HepG2 (cell line): Measurements from ENCODE around the gene NPB. TPM values are rescaled to one million over a fixed set of nuclear protein-coding genes. Genes with fewer than 3 reads are reported as not detected.

Experiments
- ATAC-seq: fragments of 200-7000 bp; cut with Tn5 transposase; 3 replicates; pipeline ENCODE4 v1.9.1; 2020; ENCODE audit warnings: mild to moderate bottlenecking, moderate library complexity
- BruUV-seq: library from RNA; stranded (reverse); fragments of 400-500 nt; replicated peaks from 2 replicates; lab custom pipeline; 2021; lab: Mats Ljungman, UMichigan
- CTCF ChIA-PET: fragments of 300-600 bp; formaldehyde crosslinking; extraction: SDS; loops from one replicate; lab custom pipeline; 2021; ENCODE audit warnings: low total read pairs, inconsistent platforms, low intra/inter-chr PET ratio; lab: Yijun Ruan, JAX
- POLR2A ChIA-PET: fragments of 350-600 bp; sonication (Branson Sonifier 250); formaldehyde crosslinking; loops from one replicate; lab custom pipeline; 2020; ENCODE audit warnings: antibody characterized with exemption, inconsistent platforms; lab: Yijun Ruan, JAX
- DNase-seq: peaks from one replicate; pipeline ENCODE4 v3.0.0-alpha.2; 2015; ENCODE audit warnings: low spot score
- FAIRE-seq: peaks from 3 replicates; lab custom pipeline; 2011; peaks lifted over from hg19 to GRCh38; lab: Jason Lieb, UNC
- H2AFZ ChIP-seq: one replicate; pipeline ENCODE4 v1.6.1; 2011; ENCODE audit warnings: low read length, inconsistent platforms
- H3K27ac ChIP-seq: fragments of 300-600 bp; 3 replicates; pipeline ENCODE4 v1.8.0; 2011; ENCODE audit warnings: mixed run types, mild to moderate bottlenecking, mixed read lengths, low read length, inconsistent platforms; ENCODE audit not compliant: insufficient read depth; ENCODE audit errors: extremely low read length
- H3K27me3 ChIP-seq, 2 experiments: fragments of 200-600 bp in 1 of 2; 2 replicates in 1 of 2; 3 replicates in 1 of 2; pipeline versions ENCODE4 v1.6.0 to v1.8.0; 2011; ENCODE audit warnings: low read length in 2 of 2, mild to moderate bottlenecking in 2 of 2, moderate library complexity in 2 of 2, inconsistent platforms in 1 of 2; ENCODE audit not compliant: insufficient read depth in 2 of 2, control insufficient read depth in 1 of 2
- H3K36me3 ChIP-seq, 2 experiments: fragments of 200-600 bp in 1 of 2; replicated peaks in 1 of 2; 2 replicates in 1 of 2; 3 replicates in 1 of 2; pipeline versions ENCODE4 v1.5.1 to v1.8.0; 2011; ENCODE audit warnings: low read length in 2 of 2, inconsistent platforms in 1 of 2; ENCODE audit not compliant: insufficient read depth in 2 of 2, control insufficient read depth in 1 of 2
- H3K4me1 ChIP-seq: 2 replicates; pipeline ENCODE4 v1.5.1; 2012; ENCODE audit warnings: low read length, inconsistent platforms; ENCODE audit not compliant: insufficient read depth
- H3K4me2 ChIP-seq: 2 replicates; pipeline ENCODE4 v1.6.0; 2011; ENCODE audit warnings: low read depth, low read length, inconsistent platforms
- H3K4me3 ChIP-seq, 3 experiments: fragments of 200-600 bp in 1 of 3; sonication (generic), shearing (Covaris generic) in 1 of 3; replicated peaks in 1 of 3; 2 replicates each; pipeline ENCODE4 v1.5.1; 2011 to 2016; ENCODE audit warnings: low read length in 3 of 3, inconsistent platforms in 2 of 3, low read depth in 2 of 3, mild to moderate bottlenecking in 2 of 3, control low read depth in 1 of 3, mixed read lengths in 1 of 3; ENCODE audit not compliant: insufficient read depth in 1 of 3
- H3K79me2 ChIP-seq: one replicate; pipeline ENCODE4 v1.6.1; 2011; ENCODE audit warnings: low read length, inconsistent platforms; ENCODE audit not compliant: insufficient read depth
- H3K9ac ChIP-seq: 2 replicates; pipeline ENCODE4 v1.6.0; 2011; ENCODE audit warnings: mild to moderate bottlenecking, low read depth, low read length, inconsistent platforms; ENCODE audit not compliant: insufficient read depth
- H3K9me3 ChIP-seq: 2 replicates; pipeline ENCODE4 v1.5.1; 2012; ENCODE audit warnings: mild to moderate bottlenecking, low read length
- H4K20me1 ChIP-seq: 2 replicates; pipeline ENCODE4 v1.6.0; 2011; ENCODE audit warnings: inconsistent platforms, mild to moderate bottlenecking, low read length, moderate library complexity; ENCODE audit not compliant: insufficient read depth
- AGO2 ChIP-seq: fragments of 200-400 bp; formaldehyde crosslinking; optimal IDR thresholded peaks from 2 replicates; pipeline ENCODE3; 2017; ENCODE audit warnings: mild to moderate bottlenecking, low read depth, low read length, moderate library complexity
- BCL3 ChIP-seq: sonication (generic); formaldehyde crosslinking; IDR thresholded peaks from 2 replicates; pipeline ENCODE4 v1.5.1; 2020; ENCODE audit warnings: mild to moderate bottlenecking, missing genetic modification reagents, moderate library complexity
- ERF ChIP-seq: IDR thresholded peaks from 2 replicates; pipeline ENCODE4 v1.6.1; 2018; ENCODE audit warnings: missing biosample characterization, missing genetic modification reagents
- FOSL2 ChIP-seq: sonication (generic); formaldehyde crosslinking; IDR thresholded peaks from 2 replicates; pipeline ENCODE4 v1.4.0; 2020; ENCODE audit warnings: missing genetic modification reagents
- HNRNPLL ChIP-seq: fragments of 200-400 bp; formaldehyde crosslinking; IDR thresholded peaks from 2 replicates; pipeline ENCODE4 v1.6.1; 2017; ENCODE audit warnings: mild to moderate bottlenecking, low read depth, low read length; ENCODE audit not compliant: poor library complexity, severe bottlenecking
- SKI ChIP-seq: fragments of 450-650 bp; IDR thresholded peaks from one replicate; pipeline ENCODE4 v1.6.1; 2018; ENCODE audit warnings: mild to moderate bottlenecking; ENCODE audit not compliant: partially characterized antibody
- TBP ChIP-seq: sonication (generic); formaldehyde crosslinking; IDR thresholded peaks from 2 replicates; pipeline ENCODE4 v1.5.0; 2020; ENCODE audit warnings: missing genetic modification reagents
- ZBTB33 ChIP-seq: sonication (generic); formaldehyde crosslinking; IDR thresholded peaks from 2 replicates; pipeline ENCODE4 v1.4.0; 2020; ENCODE audit warnings: missing genetic modification reagents
- ZNF17 ChIP-seq: sonication (generic); formaldehyde crosslinking; IDR thresholded peaks from 2 replicates; pipeline ENCODE4 v1.5.0; 2020; ENCODE audit warnings: mild to moderate bottlenecking, missing genetic modification reagents
- ZNF501 ChIP-seq: sonication (generic); formaldehyde crosslinking; IDR thresholded peaks from 2 replicates; pipeline ENCODE4 v1.5.1; 2020; ENCODE audit warnings: mild to moderate bottlenecking, moderate library complexity, missing genetic modification reagents
- WGBS: methylation state at CpG from one replicate; pipeline ENCODE4 v1.1.6; 2017; ENCODE audit warnings: low lambda C conversion rate; 5-methylcytosine and 5-hydroxymethylcytosine counted together
- in situ Hi-C: cut with HindIII; loops from 2 replicates; pipeline ENCODE4 v1.10.0; 2017; ENCODE audit warnings: low pct_unique_long_range_greater_than_20kb; ENCODE audit not compliant: extremely low pct_ligation_motif_present
- intact Hi-C: fragments of 100-400 bp; cut with micrococcal nuclease; formaldehyde crosslinking; loops from one replicate; pipeline ENCODE4 v1.10.0; 2022; ENCODE audit not compliant: unreplicated experiment
- polyA plus RNA-seq, 8 experiments: library from polyadenylated mRNA; depleted of rRNA in 3 of 8; stranded (reverse) in 7 of 8; unstranded in 1 of 8; fragments of >200 nt; fragmentation: Illumina TruSeq in 4 of 8; extraction: Trizol in 4 of 8; gene quantifications; 2 replicates each; pipeline versions ENCODE4 v1.2.1 to v1.2.3, GENCODE V29; 2011 to 2016; ENCODE audit warnings: low read depth in 4 of 8, missing spikeins in 1 of 8, mixed read lengths in 1 of 8; ENCODE audit not compliant: insufficient read depth in 1 of 8
- total RNA-seq, 5 experiments: library from RNA; depleted of rRNA; stranded (reverse); fragments of >200 nt; fragmentation: Illumina TruSeq; extraction: Trizol; gene quantifications; 2 replicates each; pipeline ENCODE4 v1.2.3, GENCODE V29; 2016; ENCODE audit warnings: low read depth in 1 of 5

NPB gene
- total and polyA plus RNA-seq, 2 of the 13 experiments (the other 11 are each of a cell fraction or from before 2014, with no cell fraction given) = 0.11 to 0.93 TPM

- H3K27ac ChIP-seq = no peak overlapping the region
- no peaks in the 10 kb centered on the region; a peak in 1 of 5 replicates for H3K27me3 ChIP-seq
- DNase-seq = no peak
- H3K9ac ChIP-seq = no peak overlapping the region
- peaks cover 6% of the 10 kb centered on the region; the same call in 1 of the 2 replicates for H4K20me1 ChIP-seq
- TF ChIP-seq FOSL2 (CRISPR knock-in tag) = peak; percentile 40; the same call in 1 of the 2 replicates
- peak; percentile 16 for TF ChIP-seq HNRNPLL
- no peak for TF ChIP-seq TBP (CRISPR knock-in tag)
- TF ChIP-seq BCL3 = no peak
- 0 out of 2 replicates have a peak, but pooled peaks have one; percentile 3 for TF ChIP-seq ZNF501 (CRISPR knock-in tag)
- peak; percentile 80 for TF ChIP-seq ZBTB33 (CRISPR knock-in tag)
- no peak for TF ChIP-seq SKI
- TF ChIP-seq ZNF17 (CRISPR knock-in tag) = no peak
- TF ChIP-seq ERF (CRISPR knock-in tag) = no peak
- TF ChIP-seq AGO2 = peak; percentile 76
- no peak overlapping the region for H2AFZ ChIP-seq
- ChIA-PET CTCF (no interaction called here), POLR2A (interaction anchor here (1.3 to 1.4 kb wide), 4 partner anchors 10 to 29 kb away, joined by 3 to 4 read pairs (median 4); partner anchors contain the start of gene NPB)
- no TSS peak for BruUV-seq
- no peak for FAIRE-seq
- no peak overlapping the region for H3K4me2 ChIP-seq
- intact Hi-C loops (loop anchor here (5.0 kb wide), 1 partner anchor 40 kb away; the partner anchor contains the start of gene ARHGDIA), in situ Hi-C loops (no loop called here)
- H3K9me3 ChIP-seq = no peaks in the 10 kb centered on the region
- 95% methylated on average over 32 of the region's 32 CpGs for WGBS
- peaks cover 50% of the 10 kb centered on the region for H3K79me2 ChIP-seq
- H3K4me1 ChIP-seq = peaks cover 50% of the 10 kb centered on the region
- H3K36me3 ChIP-seq = peaks cover 43 to 62% of the 10 kb centered on the region in 2 experiments
- no peak for ATAC-seq
- no peak overlapping the region for H3K4me3 ChIP-seq
Measured at GRCh38 chr17:81912441-81913309, 10.6 kb downstream of the NPB start.
